ENCODE data around the gene MTA3.

DNA sequence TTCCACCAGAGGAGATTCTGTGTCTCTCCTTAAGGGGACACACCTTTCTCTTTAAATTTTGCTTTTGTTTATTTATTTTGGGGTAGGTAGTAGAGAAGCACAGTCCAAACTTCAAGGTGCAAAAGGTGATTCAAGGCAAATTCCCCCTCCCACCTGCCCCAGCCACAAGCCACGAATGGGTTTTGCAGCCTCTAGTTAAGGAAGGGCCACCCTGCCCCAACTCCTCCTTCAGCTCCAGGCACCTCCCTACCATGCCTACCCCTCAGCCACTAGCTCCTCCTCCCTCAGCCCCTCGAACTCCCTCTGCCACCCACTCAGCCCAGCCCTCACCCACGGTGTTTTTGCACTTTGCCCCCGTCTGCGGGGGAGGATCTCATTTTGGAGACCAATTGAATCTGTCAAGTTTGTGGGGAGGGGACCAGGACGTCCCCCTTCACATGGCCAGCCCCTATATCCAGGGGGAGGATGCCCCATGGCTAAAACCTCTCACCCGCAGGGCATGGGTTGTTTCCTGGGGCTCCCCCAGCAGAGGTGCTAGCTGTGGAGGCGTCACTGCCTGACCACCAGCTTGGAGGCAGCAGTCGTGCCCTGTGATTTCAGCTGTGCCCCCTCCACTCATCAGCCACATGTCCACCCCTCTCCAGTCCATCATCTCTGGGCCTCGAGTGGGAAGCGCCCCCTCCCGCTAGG lies 219.5 kb downstream of the MTA3 start:
- TF ChIP-seq, protein P1, sequence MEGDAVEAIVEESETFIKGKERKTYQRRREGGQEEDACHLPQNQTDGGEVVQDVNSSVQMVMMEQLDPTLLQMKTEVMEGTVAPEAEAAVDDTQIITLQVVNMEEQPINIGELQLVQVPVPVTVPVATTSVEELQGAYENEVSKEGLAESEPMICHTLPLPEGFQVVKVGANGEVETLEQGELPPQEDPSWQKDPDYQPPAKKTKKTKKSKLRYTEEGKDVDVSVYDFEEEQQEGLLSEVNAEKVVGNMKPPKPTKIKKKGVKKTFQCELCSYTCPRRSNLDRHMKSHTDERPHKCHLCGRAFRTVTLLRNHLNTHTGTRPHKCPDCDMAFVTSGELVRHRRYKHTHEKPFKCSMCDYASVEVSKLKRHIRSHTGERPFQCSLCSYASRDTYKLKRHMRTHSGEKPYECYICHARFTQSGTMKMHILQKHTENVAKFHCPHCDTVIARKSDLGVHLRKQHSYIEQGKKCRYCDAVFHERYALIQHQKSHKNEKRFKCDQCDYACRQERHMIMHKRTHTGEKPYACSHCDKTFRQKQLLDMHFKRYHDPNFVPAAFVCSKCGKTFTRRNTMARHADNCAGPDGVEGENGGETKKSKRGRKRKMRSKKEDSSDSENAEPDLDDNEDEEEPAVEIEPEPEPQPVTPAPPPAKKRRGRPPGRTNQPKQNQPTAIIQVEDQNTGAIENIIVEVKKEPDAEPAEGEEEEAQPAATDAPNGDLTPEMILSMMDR (conservative IDR thresholded peaks at IDR 0.05; ENCODE audit: low read length): no peak
- TF ChIP-seq EZH2phosphoT487 (IDR thresholded peaks at IDR 0.05; ENCODE audit: borderline replicate concordance): no peak

Data from Loucy (cell line).